Colonic mucosa (tissue), 4 donors: ENCODE results near the gene PNRC2. TPM values are rescaled to one million over a fixed set of nuclear protein-coding genes. Genes with fewer than 3 reads are reported as not detected.
"Not testable (repeated sequence)": the region's sequence is repeated elsewhere in the genome, so short reads cannot be mapped to it uniquely, and the experiment has no call there.

Experiments used
- DNase-seq: peaks from one replicate; pipeline ENCODE4 v3.0.0-alpha.2; 2020
- H3K27ac ChIP-seq: fragments of 200-600 bp; one replicate; pipeline ENCODE4 v1.8.0; 2021
- H3K27me3 ChIP-seq: fragments of 200-600 bp; one replicate; pipeline ENCODE4 v1.8.0; 2021
- H3K36me3 ChIP-seq: fragments of 200-600 bp; one replicate; pipeline ENCODE4 v1.8.0; 2021
- H3K4me1 ChIP-seq: fragments of 200-600 bp; one replicate; pipeline ENCODE4 v1.8.0; 2021; ENCODE audit warnings: mild to moderate bottlenecking
- H3K4me3 ChIP-seq: fragments of 200-600 bp; one replicate; pipeline ENCODE4 v1.8.0; 2021
- H3K9ac ChIP-seq, 2 donors: one replicate each; pipeline ENCODE4 v1.7.0; 2013; ENCODE audit warnings: control low read depth in 2 of 2, low read depth in 2 of 2, low read length in 2 of 2
- H3K9me3 ChIP-seq: fragments of 200-600 bp; one replicate; pipeline ENCODE4 v1.8.0; 2021
- intact Hi-C: fragments of 100-400 bp; cut with DNase I; formaldehyde crosslinking; loops from one replicate; pipeline ENCODE4 v1.14.1; 2022
- microRNA-seq: library from miRNA; unstranded; fragments of <30 nt; microRNA quantifications from one replicate; pipeline ENCODE4, GENCODE V29; 2019
- total RNA-seq, 2 donors: library from RNA; stranded (reverse); fragmentation: NEBNext Ultra II Directional in 1 of 2; extraction: Animal tissue kit (Norgen Biotek cat#: 25700) in 1 of 2; gene quantifications; one replicate each; pipeline ENCODE4 v1.2.1, GENCODE V29; 2021
- TF ChIP-seq, protein P1 (sequence below): fragments of 200-600 bp; IDR thresholded peaks from one replicate; pipeline ENCODE4 v1.8.0; 2022; ENCODE audit warnings: antibody characterized with exemption, mild to moderate bottlenecking
- donor health status: healthy.
- donor health status: DM: no; HTN: no; CAD: no.
- donor health status: DM: no; HTN: no; CAD: no.

The PNRC2 gene
- total RNA-seq, 2 donors from 2014 or later, result 152 to 170 TPM

DNA sequence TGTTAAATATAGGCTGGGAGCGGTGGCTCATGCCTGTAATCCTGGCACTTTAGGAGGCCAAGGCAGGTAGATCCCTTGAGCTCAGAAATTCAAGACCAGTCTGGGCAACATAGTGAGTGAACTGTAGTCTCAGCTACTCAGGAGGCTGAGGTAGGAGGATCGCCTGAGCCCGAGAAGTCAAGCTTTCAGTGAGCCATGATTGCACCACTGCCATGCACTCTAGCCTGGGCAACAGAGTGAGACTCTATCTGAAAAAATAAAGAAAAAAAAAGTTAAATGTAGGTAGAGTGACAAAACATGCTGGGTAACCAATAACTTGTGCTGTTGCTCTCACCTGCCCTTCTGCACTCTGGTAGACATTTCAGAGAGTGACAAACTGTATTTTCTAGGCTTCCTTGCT lies 45.5 kb downstream of the PNRC2 start:
- TF ChIP-seq, protein P1, sequence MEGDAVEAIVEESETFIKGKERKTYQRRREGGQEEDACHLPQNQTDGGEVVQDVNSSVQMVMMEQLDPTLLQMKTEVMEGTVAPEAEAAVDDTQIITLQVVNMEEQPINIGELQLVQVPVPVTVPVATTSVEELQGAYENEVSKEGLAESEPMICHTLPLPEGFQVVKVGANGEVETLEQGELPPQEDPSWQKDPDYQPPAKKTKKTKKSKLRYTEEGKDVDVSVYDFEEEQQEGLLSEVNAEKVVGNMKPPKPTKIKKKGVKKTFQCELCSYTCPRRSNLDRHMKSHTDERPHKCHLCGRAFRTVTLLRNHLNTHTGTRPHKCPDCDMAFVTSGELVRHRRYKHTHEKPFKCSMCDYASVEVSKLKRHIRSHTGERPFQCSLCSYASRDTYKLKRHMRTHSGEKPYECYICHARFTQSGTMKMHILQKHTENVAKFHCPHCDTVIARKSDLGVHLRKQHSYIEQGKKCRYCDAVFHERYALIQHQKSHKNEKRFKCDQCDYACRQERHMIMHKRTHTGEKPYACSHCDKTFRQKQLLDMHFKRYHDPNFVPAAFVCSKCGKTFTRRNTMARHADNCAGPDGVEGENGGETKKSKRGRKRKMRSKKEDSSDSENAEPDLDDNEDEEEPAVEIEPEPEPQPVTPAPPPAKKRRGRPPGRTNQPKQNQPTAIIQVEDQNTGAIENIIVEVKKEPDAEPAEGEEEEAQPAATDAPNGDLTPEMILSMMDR, result no peak

DNA sequence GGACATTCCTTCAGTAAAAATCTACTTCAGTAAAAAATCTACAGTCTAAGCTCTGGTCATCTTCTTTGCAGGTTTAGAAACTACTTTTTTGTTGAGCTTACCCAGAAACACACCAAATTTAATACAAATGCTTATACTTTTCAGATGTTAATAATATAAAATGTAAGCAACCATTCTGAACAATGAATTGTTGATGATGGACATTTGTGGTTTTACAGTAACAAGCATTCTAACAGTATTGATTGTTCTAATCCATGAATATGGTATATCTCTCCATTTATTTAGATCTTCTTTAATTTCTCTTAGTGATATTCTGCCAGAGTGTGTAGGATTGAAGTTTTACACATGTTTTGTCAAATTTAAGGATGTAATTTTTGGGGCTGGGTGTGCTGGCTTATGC lies 47.5 kb downstream of the PNRC2 start:
- intact Hi-C loops, result no loop called here
- H3K27ac ChIP-seq, result no peak overlapping the region
- TF ChIP-seq, protein P1, result no peak
- H3K4me1 ChIP-seq, result no peaks in the 10 kb centered on the region
- H3K4me3 ChIP-seq, result no peak overlapping the region
- DNase-seq, result no peak
- H3K36me3 ChIP-seq, result no peaks in the 10 kb centered on the region
- H3K9ac ChIP-seq, result no peak overlapping the region
- no peaks in the 10 kb centered on the region for H3K9me3 ChIP-seq
- no peaks in the 10 kb centered on the region for H3K27me3 ChIP-seq

More for the DNA sequence above, 45.5 kb downstream of the PNRC2 start:
- Histone ChIP-seq H3K4me3 (no peak overlapping the region), H3K27ac (no peak overlapping the region), H3K4me1 (no peaks in the 10 kb centered on the region), H3K27me3 (no peaks in the 10 kb centered on the region), H3K36me3 (no peaks in the 10 kb centered on the region), H3K9me3 (no peaks in the 10 kb centered on the region), H3K9ac (no peak overlapping the region)
- no peak for DNase-seq
- intact Hi-C loops, result no loop called here

DNA sequence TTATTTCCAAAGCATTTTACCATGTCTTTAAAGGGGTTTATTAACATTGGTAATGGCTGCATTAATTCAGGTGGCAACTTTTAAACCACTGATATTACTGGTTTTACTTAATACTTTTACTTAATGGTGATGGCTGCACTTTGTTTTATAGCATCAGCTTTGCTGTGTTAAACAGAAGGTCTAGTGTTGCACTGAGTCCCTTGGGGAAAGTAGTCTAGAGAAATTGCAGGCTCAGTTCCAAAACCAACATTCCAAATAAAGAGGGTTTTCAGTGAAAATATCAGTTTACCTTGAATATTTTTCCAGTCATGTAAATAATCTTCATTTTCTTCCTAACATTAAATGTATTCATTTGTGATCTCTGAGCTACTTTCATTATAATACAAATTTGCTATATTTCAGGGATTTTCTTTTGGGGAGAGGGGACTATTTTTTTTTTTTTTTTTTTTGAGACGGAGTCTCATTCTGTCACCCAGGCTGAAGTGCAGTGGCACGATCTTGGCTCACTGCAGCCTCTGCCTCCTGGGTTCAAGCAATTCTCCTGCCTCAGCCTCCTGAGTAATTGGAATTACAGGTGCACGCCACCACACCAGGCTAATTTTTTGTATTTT lies 49.1 kb downstream of the PNRC2 start:
- H3K4me1 ChIP-seq, H3K27ac ChIP-seq, H3K4me3 ChIP-seq, H3K36me3 ChIP-seq, intact Hi-C loops, H3K9me3 ChIP-seq, H3K27me3 ChIP-seq, DNase-seq, H3K9ac ChIP-seq: not testable (repeated sequence)

DNA sequence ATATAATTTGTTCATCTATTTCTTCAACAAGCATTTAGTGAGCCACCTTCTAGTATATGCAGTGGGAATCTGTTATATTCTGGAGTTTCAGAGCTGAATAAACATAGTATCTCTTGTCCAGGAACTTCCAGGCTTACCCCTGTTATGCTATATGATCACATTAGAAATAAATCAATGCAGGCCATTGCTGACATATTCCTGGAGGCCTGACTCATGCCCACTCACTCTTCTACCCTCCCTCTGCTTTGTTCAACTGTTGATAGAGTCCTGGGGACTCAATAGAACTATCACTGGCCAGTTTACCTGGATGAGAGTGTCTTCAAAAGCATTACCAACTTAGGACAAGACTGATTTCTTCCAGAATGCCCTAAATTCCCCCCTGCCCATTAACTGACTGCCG lies 49.8 kb downstream of the PNRC2 start:
- intact Hi-C loops, result no loop called here
- Histone ChIP-seq H3K27me3 (no peaks in the 10 kb centered on the region), H3K36me3 (no peaks in the 10 kb centered on the region), H3K9me3 (no peaks in the 10 kb centered on the region), H3K27ac (no peak overlapping the region), H3K4me1 (no peaks in the 10 kb centered on the region), H3K4me3 (no peak overlapping the region), H3K9ac (no peak overlapping the region)
- TF ChIP-seq, protein P1, result no peak
- no peak for DNase-seq

DNA sequence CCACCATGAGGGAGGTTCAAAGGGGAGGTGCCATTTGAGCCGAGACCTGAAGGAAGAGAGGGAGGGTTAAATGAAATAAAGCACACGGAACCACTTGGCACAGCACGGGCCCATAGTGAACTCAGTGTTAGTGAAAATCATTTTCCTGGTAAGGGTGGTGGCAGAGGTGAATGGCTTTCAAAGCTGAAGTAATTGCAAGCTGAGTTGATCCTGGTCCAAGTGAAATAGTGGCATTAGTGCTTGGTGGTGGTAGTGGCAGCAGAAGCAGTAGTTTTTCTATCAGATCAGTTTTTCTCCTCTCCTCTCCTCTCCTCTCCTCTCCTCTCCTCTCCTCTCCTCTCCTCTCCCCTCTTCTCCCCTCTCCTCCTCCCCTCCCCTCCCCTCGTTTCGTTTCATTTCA lies 51.0 kb downstream of the PNRC2 start:
- DNase-seq, result no peak

DNA sequence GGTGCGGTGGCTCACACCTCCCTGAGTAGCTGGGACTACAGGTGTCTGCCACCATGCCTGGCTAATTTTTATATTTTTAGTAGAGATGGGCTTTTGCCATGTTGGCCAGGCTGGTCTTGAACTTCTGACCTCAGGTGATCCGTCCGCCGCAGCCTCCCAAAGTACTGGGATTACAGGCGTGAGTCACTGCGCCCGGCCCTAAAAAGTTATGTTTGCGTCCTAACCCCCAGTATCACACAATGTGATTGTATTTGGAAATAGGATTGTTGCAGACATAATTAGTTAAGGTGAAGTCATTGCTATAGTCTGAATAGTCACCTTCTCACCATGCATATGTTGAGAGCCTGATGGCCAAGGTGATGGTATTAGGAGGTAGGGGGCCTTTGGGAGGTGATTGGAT lies 53.2 kb downstream of the PNRC2 start:
- H3K9ac ChIP-seq, DNase-seq, H3K27ac ChIP-seq, H3K4me1 ChIP-seq, H3K36me3 ChIP-seq, intact Hi-C loops, H3K27me3 ChIP-seq, H3K9me3 ChIP-seq, H3K4me3 ChIP-seq: not testable (repeated sequence)

More for the DNA sequence above, 51.0 kb downstream of the PNRC2 start:
- Histone ChIP-seq H3K4me3 (no peak overlapping the region), H3K9me3 (no peaks in the 10 kb centered on the region), H3K36me3 (no peaks in the 10 kb centered on the region), H3K4me1 (no peaks in the 10 kb centered on the region), H3K27me3 (no peaks in the 10 kb centered on the region), H3K9ac (no peak overlapping the region), H3K27ac (peak overlapping the region; percentile 27)
- intact Hi-C loops, result no loop called here
- TF ChIP-seq, protein P1, result no peak

Small RNAs within 50 kb of the gene (microRNA-seq; reads per million reads assigned to microRNA genes)
- not detected for gene MIR378F

Other genes starting within 250 kb of the PNRC2 start
- gene ELOA, start 216.4 kb upstream of the PNRC2 start, total RNA-seq, result 10 to 100 TPM; 32.6 to 33.0 TPM
- 10 to 100 TPM; 51.5 to 51.6 TPM for gene PITHD1, start 181.4 kb upstream of the PNRC2 start, total RNA-seq
- 10 to 100 TPM; 76.3 to 93.7 TPM for gene LYPLA2, start 168.7 kb upstream of the PNRC2 start, total RNA-seq
- gene GALE, start 159.1 kb upstream of the PNRC2 start, total RNA-seq, result 100 to 1,000 TPM; 163 to 208 TPM
- gene HMGCL, start 134.4 kb upstream of the PNRC2 start, total RNA-seq, result 100 to 1,000 TPM in 1 of 2 donors, 10 to 100 TPM in 1; 66.2 to 110 TPM
- 100 to 1,000 TPM in 1 of 2 donors, 10 to 100 TPM in 1; 70.1 to 165 TPM for gene FUCA1, start 91.5 kb upstream of the PNRC2 start, total RNA-seq
- under 1 TPM; 0.12 to 0.13 TPM for gene CNR2, start 46.5 kb upstream of the PNRC2 start, total RNA-seq
- 100 to 1,000 TPM in 1 of 2 donors, 10 to 100 TPM in 1; 76.8 to 115 TPM for gene SRSF10, start 20.5 kb downstream of the PNRC2 start, total RNA-seq
- 1 to 10 TPM; 1.8 to 3.3 TPM for gene MYOM3, start 152.3 kb downstream of the PNRC2 start, total RNA-seq
- 10 to 100 TPM; 15.5 to 17.3 TPM for gene IL22RA1, start 183.3 kb downstream of the PNRC2 start, total RNA-seq
- gene IFNLR1, start 227.5 kb downstream of the PNRC2 start, total RNA-seq, result 10 to 100 TPM in 1 of 2 donors, 1 to 10 TPM in 1; 7.9 to 16.8 TPM